ENCODE measurements around the gene ZNF24.

Gene ZNF24

DNA sequence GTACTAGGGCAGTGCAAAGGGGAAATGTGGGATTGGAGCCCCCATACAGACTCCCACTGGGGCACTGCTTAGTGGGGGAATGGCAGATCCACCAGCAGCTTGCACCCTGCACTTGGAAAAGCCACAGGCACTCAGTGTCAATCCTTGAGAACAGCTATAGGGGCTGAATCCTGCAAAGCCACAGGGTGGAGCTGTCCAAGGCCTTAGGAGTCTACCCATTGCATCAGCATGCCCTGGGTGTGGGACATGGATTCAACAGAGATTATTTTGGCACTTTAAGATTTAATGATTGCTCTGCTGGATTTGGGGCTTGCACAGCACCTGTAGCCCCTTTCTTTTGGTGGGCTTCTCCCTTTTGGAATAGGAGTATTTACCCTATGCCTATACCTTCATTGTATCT, 8.6 kb upstream of the ZNF24 start:
- no peak for DNase-seq

DNA sequence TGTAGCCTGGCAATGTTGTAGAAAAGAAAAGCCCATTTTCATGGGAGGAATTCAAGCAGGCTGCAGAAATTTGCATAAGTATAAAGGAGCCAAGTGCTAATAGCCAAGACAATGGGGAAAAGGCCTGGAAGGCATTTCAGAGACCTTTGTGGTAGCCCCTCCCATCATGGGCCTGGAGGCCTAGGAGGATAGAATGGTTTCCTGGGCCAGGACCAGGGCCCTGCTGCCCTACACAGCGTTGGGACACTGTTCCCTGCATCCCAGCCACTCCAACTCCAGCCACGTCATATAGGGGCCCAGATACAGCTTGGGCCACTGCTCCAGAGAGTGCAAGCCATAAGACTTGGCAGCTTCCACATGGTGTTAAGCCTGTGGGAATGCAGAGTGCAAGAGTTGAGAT, 8.1 kb upstream of the ZNF24 start:
- DNase-seq, result no peak

GRCh38 chr18:35348001-35348400, 3.8 kb upstream of the ZNF24 start:
- no peak for DNase-seq

- no peak for DNase-seq
These were observed 1.7 kb upstream of the ZNF24 start for GRCh38 chr18:35345950-35346349.

DNA sequence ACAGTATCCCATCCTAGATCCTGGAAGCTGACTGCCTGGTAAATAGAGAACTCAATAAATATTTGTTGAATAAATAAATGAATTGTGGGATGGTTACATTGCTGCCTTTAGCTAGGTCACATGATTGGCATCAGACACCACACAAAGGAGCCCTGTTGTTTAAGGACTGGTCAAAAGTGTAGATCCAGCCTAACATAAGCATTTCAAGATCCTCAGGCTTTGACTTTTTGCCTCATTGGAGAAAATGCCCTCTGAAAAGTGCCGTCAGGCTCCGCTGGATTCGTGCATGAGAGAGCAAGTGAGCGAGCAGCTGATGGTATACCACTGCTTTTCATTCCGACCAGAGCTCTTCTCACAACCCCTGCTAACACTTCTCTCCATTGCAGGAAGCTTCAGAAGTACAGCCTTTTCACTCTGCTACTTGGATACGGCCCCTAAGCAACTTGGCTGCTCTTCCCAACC, 1.3 kb upstream of the ZNF24 start:
- no peak for DNase-seq

DNA sequence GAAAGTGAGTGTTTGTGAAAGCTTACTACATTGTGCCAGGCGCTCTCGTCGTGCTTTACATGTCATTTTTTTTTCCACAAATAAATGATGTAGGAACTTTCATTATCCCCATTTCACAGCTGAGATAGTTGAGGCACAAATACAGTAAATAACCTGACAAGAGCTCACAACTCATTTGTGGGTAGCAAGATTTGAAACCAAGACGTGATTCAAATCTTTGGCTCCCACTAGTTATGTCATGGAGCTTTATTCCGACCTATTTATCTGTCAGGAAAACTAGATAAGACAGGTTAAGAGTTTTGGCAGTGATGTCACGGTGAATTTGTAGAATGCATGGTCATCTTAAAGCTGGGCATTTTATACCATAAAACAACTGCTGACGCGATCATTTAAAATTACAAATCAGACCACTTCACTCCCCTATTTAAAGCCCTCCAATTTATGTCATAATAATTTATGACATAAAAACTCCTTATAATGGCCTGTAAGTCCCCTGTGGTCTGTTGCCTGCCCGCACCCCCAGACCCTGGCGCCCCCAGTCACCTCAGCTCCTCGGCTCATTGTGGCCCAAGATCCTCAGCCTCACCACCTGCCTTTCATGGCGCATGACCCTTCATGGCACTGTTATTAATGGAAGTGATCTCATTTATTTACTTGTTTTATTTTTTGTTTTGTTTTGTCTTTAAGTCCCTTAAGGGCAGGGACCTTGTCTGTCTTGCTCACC, 678 bp upstream of the ZNF24 start:
- no peak for DNase-seq

- no peak for DNase-seq
These were observed 708 bp downstream of the ZNF24 start for GRCh38 chr18:35343488-35343935.

- DNase-seq, result no peak
These were observed 6.9 kb downstream of the ZNF24 start for GRCh38 chr18:35337286-35337685.

GRCh38 chr18:35335866-35336265, 8.4 kb downstream of the ZNF24 start:
- DNase-seq, result no peak

DNA sequence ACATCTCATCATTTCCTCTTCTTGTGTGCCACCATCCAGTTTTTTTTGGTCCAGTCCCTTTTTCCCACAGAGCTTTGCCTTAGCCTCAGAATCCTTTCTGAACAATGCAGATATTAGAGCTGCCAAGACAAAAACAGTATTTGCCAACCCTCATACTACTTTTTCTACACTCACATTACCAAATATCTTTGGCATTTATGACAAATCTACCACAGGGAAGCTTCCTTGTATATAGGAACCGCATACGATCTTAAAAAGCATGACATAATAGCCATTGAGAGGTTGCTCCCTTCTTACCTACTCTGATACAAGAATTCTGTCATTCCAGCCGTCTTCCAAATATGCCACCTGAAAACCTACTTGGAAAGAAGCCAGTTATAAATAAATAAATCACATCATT, 9.4 kb downstream of the ZNF24 start:
- no peak for DNase-seq

- DNase-seq, result no peak
These were observed 10.0 kb downstream of the ZNF24 start for GRCh38 chr18:35334212-35334611.

- no peak for DNase-seq
These were observed 12.7 kb downstream of the ZNF24 start for GRCh38 chr18:35331367-35332087.

DNA sequence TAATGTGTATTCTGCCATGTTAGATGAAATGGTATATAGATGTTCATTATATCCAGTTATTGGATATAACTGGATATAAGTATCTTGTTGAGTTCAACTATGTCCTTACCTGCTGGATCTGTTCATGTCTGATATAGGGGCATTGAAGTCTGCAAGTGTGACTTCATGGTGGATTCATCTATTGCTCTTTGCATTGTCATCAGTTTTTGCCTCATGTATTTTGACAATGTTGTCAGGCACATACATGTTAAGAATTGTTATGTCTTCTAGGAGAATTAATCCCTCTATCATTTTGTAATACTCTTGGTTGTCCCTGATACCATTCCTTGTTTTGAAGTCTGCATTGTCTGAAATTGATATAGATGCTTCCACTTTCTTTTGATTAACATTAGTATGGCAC, 15.4 kb downstream of the ZNF24 start:
- no peak for DNase-seq

- no peak for DNase-seq
These were observed 17.4 kb downstream of the ZNF24 start for GRCh38 chr18:35326695-35327387.

DNA sequence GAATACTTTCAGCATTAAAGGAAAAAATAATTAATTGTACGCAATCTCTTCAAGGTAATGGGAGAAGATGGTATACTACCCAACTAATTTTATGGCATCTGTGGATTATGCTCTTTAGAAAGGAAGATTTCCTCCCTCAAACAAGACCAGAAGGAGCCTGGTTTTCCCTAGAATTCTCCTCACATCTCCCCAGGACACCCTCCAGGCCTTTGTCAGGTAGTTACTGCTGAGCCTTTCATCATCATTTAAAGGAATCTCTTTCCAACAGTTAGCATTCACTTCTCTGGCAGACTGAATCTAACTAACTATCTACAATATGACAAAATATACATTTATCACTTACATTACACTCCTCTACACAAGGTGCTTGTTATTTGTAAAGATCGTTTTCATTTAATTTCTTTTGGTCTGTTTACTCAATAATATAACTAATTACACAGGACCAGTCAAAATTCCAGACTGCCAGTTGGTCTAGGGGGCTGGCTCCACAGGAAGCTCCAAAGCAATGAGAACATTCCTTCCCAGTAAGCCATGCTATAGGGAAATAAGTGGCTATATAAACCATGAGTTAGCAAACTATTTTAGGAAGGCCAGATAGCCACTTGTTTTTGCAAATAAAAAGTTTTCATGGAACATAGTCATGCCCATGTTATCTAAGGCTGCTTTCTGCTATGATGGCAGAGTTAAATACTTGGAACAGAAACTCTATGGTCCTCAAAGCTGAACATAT, 19.1 kb downstream of the ZNF24 start:
- DNase-seq, result no peak

DNA sequence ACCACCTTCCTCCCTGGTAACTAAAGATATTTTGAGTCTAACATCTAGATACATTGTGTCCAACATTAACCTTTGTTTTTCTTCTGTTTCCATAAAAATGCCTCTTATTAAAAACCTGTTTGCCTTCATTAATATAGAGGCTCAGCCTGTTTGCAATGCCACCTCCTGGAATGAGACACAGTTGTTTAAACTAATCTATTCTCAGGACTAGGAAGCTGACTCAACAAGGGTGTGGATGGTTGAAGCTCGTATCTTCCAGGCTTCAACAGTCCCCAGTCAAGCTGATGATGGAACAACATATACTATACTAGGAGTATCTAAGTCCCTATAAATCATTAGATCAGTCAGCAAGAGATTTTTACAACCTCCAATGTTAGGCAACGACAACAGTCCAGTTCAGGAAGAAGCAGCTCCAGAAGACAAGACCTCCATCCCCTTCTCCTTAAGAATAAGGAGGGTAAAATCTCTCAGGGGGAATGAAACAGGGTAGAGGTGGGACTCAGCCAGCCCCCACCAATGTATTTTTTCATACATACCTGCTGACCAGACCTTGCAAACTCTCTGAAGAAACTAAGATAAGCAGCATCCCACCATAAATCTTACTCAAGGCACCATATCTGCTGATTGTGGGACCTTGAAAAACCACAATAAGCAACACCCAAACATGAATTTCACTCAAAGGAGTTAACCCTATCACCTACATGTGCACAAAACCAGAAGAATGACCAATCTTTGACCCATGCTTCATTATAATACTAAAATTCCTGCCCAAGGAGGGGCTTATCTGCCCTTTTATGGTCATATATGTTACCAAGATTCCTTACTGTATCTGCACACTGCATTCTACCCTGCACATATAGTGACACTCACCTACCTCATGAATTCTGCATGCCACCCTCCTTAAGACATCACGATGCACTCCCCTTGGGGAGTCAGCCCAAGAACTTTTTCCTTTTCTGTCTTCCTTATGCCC, 21.4 kb downstream of the ZNF24 start:
- DNase-seq, result no peak

DNA sequence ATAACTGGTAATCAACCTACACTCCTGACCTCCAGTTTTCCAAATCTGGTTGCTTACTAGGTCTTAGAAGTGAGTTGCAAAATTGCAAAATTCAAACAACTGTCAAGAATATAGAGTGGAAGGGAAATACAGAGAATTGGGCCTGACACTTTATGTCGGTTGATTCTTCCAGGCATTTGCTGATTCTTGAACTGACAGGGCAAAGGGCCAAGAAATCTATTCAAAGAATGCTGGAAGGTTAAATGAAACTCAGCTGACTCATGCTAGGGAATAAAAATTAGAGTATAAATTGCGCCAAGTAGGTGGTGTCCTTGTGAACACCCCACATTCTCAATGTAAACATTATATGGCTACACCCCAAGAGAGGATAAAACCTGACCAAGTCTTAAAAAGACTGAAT, 32.7 kb downstream of the ZNF24 start:
- DNase-seq, result no peak

- no peak for DNase-seq
These were observed 37.5 kb downstream of the ZNF24 start for GRCh38 chr18:35306588-35307250.

DNA sequence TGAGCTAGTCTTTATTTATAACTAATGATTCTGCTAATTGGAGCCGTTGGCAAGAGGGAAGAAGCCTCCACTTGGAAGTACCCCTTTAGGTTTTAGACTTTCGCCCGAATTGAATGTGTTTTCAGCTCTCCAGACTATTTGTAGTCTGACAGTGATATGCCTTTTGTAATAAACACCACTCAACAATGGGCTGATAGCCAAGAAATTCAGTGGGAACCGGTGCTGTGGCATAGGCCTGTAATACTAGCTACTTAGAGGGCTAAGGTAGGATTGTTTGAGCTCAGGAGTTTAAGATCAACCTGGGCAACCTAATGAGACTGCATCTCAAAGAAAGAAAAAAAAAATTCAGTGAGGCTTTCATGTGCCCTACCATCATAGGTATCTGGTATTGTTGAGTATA, 40.6 kb downstream of the ZNF24 start:
- no peak for DNase-seq

- DNase-seq, result no peak
These were observed 48.2 kb downstream of the ZNF24 start for GRCh38 chr18:35296060-35296459.

DNA sequence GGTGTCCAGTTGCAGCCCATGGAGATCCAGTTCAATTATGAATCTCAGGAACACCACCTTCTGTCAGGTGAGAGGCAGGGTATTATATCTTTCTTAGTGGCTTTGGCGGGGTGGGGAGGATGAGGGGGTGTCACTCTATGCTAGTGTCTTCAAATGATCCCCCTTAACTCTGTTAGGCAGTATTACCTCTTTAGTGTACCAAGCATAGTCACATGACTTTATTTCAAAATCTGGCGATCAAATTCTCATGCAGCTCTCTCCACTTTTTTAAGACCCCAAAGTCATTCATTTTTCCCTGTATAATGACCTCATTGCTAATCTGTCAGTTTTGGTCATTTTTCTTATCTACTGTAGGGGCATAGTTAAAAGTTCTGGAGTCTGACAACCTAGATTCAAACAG, 53.1 kb downstream of the ZNF24 start:
- DNase-seq, result no peak
